ENCODE data around the gene LAMA2.

LAMA2 gene

DNA sequence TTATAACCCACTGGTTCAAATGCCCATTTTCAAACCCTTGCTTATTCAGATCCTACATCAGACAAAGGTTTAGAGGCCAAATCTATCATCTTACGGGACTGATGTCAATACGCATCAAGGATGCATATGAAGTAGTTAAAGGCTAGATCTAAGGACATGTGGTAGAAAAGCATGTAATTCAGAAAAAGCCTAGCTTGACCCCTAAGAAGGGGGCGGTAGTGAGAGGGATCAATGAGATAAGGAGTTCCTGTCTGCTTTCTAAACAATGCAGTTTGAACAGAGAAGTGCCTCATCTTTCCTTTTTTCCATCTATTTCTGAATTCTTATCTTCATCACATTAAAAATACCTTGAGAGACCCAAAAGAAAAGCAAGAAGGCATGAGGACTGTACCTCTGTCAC is 589.3 kb downstream of the LAMA2 start:
- no peak for DNase-seq

DNA sequence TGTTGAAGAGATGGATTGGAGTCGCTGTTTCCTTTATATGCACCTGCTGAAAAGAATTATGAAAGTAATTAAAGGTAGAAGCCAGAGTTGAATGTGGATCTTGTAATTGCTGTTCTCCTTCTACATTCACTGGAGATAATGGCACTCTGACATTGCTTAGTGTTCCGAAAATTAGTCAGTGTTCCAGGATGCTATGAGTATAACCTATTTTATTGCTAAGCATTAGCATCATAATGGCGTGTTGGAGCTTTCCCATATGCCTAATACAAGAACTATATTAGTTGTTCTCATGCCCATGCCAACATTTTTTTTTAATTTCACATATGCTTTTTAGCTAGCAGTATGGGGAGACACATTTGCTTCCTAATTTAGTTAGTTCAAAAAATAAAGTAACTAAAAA is 590.6 kb downstream of the LAMA2 start:
- DNase-seq: no peak

DNA sequence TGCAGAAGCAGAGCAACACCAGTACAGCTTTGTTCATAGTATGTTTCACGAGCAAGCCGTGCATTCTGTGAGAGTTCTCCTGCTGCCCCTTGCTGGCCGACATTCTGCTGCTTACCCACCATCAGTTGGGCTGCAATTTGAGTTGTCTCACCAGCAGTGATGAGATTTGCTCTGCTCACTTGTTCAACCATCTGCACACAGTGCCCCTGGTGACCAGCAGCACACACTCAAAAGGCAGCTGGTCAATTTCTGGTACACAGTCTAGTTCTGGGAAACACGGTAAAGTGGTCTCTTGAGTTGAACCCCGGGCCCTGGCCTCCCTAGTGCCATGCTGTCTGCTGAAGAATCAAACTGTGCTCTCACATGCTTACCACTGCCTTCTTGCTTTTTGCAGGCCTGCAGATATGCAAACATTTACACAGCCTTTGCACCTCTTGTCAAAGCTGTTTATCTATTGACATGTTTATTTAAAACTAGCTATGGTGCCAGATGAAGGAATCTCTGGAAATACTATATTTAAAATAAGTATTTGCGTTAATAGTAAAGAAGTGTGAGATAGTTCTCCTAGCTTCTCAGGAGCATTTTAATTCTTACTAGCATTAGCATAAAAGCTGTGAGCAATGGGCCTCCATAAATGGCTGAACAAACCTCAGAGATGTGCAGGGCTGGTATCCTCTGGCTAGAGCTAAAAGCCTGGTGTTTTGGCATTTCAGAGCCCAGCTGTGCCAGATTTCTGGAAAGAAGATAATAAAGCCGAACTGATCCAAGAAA is 592.7 kb downstream of the LAMA2 start:
- no peak for DNase-seq

DNA sequence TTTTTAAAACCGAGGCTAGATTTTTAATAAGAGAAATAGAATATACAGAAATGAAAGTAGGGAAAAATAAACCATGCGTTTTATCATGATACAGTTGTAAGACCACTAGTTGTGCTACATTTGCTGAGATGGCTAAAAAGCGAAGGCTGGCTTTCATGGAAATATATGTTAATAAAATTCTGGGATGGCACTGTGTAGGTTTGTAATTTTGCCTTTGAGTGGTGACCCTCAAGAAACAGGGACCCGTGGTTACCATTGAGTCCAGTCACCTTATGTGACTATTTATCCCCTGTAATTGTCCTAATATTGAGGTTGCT is 593.3 kb downstream of the LAMA2 start:
- no peak for DNase-seq

DNA sequence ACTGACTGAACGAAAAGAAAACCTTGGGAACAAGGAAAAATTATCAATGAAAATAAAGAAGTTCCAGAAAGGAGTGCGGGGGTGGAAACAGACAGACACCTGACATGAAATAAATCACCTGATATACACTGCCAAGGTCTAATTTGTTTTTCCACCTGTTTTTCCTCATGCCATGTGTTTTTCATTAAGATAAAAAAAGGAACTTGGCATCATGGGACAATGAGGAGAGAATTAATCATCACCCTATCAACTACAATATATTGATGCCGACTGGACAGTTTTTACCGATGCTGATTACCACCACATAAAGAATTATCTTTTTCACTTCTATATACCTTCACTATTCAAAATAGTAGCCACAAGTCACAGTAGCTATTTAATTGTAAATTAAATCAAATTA is 593.9 kb downstream of the LAMA2 start:
- no peak for DNase-seq

DNA sequence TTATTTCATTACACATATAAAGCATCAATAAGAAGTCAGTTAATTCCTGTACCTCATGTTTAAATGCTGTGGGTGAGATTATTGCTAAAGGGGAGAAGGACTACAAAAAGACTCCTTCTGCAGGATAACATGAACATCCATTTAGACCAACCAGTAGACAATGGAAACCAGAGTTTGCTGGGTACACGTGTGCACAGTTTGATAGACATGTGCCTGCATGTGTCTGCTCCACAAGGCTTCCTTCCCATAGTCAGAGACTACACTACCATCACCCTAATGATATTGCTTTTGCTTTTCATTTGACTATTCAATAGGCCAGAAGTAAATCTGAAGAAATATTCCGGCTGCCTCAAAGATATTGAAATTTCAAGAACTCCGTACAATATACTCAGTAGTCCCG is 595.4 kb downstream of the LAMA2 start:
- DNase-seq: no peak

DNA sequence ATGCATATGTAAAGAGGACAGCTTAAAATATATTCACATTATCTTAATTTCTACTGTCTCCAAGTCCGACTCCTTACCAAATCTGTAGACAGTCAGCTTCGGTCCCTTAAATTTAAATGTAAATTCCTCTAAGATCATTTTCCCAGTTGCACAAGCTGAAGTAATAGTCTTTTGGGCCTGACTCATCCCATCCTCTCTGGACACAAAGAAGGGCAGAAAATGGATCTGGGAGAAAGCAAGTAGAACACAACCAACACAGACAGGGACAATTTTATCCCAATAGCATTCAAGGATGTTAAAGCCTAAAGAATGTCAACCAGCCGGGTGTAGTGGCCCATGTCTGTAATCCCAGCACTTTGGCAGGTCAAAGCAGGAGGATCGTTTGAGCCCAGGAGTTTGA is 598.8 kb downstream of the LAMA2 start:
- no peak for DNase-seq

DNA sequence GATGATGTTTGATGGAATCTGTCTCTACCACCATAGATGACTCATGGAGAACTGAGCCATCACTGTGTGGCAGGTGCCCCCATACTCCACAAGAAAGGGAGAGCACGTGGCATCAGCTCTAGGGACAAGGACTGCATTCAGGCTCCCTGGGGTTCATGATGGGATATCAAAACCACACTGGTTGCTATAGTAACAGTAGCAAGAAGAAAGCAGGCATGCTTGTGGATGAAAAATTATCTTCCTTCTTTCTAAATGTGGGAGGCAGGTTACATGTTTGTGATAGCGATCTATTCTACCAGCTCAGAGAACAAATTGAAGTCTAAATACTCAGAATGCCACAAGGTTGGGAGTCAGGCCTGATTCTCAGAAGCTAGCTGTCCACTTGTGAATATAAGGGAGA is 602.8 kb downstream of the LAMA2 start:
- no peak for DNase-seq

DNA sequence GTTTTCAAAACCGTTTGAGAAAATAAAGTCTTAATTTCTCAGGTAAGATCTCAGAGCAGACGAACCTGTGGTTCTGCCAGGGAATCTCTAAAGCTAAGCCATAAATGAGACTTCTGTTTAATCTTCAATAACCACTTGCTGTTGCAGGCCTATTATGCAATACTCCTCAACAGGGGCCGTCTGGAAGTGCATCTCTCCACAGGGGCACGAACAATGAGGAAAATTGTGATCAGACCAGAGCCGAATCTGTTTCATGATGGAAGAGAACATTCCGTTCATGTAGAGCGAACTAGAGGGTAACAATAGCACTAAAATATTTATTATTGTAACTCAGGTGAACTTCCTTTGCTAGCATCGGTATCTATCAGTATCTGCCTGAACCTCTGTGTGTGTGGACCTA is 603.4 kb downstream of the LAMA2 start:
- no peak for DNase-seq

DNA sequence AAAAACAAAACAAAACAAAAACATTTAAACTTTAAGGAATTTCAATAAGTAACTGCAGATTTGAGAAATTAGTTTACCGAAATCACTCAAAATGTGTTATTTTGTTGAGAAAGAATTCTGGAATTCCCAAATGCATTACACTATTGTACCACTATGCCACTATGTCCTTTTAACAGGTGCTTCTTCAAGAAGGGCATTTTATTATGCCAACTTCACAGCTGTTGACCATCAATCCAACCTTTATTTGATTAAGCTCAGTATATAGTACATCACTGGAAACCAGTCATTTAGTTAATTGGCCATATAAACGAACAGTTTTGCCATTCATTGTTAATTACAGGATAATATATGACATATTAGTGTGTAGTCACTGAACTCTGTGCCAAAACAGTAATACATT is 605.4 kb downstream of the LAMA2 start:
- DNase-seq: no peak

DNA sequence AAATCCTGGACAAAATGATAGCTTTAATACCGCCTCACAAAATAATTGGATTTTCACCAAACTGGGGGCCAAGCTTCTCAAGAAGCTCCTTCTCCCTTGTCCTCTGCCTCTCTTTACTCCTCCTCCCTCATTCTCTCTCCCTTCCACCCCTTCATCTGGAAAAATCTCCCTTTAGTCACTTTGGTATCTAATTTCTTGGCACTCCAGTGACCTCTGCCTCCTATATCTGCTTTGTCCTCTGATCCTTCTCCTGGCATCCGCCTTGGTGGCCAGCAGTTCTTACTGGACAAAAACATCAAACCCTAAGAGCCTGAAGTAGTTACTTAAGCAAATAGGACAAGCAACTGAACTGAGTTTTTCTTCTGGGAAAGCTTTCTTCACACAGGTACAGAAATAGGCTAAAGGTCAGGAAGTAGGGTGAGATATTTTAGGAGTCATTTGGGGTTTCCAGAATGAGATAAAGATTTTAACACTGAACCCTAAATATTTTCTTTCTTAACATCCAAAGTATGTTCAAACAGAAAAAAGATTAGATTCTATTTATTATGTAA is 606.4 kb downstream of the LAMA2 start:
- DNase-seq: no peak

DNA sequence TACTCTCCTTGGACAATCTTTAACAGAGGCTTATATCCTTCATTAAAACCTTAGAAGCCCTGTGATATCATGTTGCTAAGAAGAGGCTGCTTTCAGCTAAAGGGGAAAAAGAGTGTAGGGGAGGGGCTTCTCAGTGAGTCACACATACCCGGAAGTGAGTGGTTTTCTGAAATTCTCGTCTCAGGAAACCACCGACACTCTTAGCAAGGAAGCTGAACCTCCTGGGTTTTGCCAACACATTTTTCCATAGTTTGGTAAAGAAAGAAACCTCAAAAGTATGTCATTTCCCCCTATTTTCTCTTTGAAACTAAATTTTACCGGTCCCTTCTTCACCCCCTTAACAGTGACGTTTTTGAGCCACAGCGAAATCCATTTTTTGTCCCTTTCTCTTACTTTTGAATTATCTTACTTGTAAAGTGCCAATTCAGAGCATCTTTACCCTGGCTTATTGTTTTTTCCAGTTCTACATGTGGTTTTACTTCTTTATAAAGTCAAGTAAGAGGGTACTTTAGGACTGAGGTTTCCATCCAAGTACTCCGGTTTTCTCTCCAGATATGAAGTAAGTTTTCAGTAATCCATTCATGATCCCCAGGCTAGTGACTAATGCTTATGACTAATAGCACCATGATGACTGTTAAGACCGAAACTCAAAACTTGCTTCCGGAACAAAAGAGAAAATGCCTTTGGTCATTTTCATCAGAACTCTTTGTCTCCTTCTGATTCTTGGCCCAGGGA is 607.8 kb downstream of the LAMA2 start:
- DNase-seq: peak; percentile 85

DNA sequence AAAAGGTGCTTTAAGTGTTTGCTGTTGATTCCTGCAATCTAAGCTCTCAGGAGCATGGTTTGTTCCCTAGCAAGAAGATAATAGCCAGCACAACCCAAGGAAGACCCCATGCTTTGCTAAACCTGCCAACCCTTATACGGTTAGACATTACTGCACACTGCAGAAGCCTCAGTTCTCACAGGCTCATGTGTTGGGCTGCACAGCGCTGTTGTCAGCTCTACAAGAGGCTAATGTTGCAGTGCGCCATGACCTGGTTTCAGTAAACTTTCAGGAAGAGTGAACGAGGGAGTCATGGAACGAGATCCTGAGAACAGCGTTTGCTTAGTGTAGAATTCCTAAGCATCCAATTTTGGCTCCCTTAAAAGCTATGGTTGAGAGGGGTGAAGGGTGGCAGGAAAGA is 608.5 kb downstream of the LAMA2 start:
- no peak for DNase-seq

DNA sequence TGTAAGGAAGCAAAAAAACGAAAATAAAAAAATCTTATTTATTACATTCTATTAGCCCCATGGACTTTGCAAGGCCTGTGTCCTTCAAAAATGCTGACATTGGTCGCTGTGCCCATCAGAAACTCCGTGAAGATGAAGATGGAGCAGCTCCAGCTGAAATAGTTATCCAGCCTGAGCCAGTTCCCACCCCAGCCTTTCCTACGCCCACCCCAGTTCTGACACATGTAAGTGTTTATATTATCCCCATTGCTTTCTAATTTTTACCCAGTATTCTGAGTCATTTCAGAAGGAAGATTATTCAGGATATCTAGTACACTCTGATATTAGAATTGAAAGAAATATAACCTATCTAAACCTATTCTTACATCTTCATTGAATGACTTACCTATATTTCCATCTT is 609.3 kb downstream of the LAMA2 start:
- DNase-seq: no peak

DNA sequence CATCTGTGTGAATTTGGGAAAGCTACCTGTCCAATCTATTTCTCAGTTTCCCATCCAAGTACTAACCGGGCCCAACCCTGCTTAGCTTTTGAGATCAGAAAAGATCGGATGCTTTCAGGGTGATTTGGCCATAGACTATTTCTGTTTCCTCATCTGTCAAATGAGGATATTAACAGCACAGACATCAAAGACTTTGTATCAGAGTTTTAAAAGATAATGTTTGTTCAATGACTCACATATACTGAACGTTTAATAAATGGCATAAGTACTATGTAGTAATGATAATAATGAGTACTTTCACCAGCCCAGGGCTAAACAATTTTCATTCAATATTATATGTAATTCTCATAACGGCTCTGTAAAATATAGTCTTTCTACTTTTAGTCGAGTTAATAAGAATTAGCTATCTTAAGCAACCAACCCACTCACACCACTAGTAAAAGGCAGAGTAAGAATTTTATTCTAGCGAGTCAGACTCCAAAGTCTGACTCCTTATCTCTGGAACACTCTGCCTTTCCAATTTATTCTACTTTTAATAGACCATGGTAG is 610.5 kb downstream of the LAMA2 start:
- DNase-seq: peak; percentile 71

DNA sequence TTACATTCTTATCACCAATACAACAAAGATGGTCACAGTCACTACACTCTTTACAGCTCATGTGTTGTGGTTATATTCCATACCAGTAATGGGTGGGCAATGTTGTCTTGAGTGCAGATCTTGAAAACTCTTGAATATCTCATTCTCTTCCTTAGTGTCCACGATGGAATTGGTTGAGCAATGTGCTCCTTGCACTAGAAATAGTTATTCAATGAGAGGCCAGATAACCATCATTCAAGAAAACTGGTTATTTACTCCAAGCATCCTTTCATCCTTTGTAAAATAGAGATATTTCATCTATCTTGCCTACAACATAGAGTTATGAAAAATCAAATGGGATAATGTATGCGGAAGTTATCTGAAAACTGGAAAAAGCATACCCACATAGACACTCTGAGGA is 611.2 kb downstream of the LAMA2 start:
- peak; percentile 37 for DNase-seq

DNA sequence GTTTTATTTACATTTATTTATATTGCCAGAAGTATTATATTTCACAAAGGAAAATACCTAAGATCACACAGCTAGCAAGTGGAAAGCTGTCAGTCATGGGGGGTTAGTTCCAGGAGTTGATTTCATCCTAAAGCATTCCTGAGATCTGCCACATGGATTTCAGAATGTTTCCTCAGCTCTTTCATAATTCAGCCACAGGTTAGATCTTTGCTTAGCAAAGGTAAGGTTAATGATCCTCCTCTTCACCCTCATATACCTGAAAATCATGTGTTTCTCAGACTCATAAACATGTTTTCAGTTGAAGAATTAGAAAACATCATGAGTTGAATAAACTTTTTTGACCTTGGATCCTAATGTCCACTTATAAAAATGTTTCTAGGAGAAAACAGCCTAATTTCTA is 611.6 kb downstream of the LAMA2 start:
- no peak for DNase-seq

DNA sequence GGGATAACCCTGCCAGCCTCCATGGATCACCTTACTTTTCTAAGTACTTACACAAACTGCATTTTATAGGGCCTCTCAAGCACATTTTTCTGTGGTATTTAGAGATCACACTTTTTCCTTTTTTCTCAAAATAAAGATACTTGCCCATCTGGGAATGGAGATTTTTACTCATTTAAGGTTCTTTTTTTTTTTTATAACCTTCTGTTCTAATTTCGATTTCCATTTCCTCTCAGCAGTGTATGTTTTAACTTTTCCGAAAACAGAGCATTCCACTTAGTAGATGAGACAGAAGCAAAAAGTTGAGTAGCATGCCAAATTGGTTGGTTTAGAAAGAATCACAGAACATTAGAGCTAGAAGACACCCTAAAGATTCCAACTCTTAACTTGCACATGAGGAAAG is 612.7 kb downstream of the LAMA2 start:
- DNase-seq: no peak

DNA sequence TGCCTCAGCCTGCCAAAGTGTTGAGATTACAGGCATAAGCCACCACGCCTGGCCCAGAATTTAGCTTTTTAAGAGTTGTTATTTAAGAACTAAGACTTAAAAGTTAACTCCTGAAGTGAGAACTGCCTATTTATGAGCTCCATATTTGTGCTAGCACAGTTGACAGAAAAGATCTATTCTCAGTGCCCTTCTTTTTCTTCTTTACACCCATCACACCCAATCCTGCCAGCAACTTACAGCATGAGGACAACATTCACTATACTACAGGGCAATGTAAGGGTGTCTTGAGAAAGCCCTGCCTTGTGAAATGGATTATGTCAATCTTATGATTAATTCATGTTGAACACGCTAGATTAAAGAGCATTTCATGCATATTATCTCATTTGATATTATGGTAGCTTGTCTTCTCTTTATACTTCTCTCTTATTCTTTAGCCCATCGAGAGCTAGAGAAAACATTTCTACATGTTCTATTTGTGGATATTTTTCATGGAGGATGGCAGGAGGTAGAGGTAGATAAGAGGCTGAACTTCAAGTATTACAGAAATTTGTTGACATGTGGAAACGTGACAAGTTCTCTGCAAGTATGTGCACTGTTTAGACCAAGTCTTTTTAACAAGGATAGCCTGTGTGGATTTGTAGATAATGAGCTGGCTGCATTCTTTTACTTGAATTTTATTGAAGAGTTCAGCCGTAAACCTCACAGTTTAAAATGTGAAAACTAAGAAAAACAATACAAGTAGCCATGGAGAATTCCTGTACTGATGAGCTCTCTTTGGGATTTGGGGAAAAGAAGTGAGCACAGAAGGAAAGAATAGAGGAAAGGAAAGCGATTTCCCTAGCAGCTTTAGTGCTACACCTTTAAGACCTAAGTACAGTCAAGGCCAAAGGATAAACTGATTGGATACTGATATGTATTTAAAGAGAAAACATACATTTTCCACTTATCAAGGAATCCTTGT is 614.8 kb downstream of the LAMA2 start:
- no peak for DNase-seq

DNA sequence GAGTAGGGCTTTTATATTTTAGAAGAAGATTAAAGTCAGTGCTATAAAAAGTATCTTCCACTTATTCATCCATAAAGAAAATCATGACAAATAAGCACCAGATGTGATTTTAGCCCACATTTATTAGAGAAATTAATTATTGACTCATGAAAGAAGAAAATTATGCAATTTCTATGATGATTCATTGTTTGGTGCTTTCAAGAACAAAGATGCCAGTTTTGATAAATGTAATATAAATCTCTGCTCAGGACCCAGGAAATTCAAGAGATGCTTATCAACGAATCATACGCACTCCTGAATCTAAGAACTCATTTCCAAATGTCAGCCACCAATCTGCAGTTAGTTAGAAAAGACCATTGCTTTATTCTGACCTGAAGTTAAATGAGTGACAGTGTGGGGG is 615.6 kb downstream of the LAMA2 start:
- no peak for DNase-seq

DNA sequence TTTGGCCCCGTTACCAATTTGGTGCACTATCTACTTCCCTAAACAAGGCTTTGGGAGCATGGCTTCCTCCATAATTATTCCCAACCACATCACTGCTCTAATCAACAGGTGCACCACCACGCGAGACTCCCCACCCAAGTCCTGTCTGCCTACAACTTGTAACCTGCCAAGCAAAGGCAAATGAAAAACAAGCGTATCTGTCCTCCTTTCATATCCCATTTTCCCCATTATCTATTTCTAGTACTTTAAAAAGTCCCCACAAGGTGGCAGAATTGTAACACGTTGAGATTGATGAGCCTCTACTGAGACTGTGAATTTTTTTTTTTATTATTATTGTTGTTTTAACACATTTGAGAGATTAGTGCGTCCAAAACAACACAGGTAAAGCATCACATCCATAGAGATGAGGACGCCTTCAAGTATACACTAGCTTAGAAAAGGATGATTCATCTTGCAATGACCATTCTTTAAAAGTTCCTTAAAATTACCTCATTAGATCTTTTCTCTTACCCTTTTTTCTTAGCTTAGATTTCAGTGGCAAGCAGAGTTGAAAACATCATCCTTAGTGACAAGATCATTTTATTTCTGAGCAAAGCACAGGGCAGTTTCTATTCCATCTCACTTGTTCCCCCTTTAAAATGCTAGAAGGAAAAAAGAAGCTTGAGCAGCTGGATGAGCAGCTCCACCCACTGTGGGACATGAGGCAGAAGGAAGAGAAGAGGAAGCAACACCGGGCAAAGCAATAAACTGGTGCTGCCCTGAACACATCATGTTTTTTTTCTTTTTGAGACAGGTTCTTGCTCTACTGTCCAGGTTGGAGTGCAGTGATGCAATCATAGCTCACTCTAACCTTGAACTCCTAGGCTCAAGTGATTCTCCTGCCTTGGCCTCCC is 616.3 kb downstream of the LAMA2 start:
- DNase-seq: peak; percentile 45

DNA sequence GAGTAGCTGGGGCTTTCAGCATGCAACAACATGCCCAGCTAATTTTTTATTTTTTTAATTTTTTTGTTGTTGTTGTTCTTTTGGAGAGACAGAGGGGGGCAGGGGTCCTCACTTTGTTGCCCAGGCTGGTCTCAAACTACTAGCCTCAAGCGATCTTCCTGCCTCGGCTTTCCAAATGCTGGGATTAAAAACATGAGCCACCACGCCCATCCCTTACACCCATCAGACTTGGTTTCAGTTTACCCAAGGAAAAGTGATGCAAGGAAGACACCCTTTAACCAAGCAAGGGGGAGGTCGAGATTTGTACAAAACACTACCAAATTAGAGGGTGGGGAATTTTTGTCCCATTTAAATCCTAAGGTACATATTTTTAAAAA is 616.9 kb downstream of the LAMA2 start:
- no peak for DNase-seq

All from NCI-H226 (cell line).